NK-92 treated with Interleukin-12 subunit alpha and Interleukin-12 subunit beta, amount 100 ng/mL, for 24 hours (cell line): ENCODE results near the gene CTNNA3.

Source experiments
- DNase-seq: peaks from one replicate; lab custom pipeline; 2025; lab: John Stamatoyannopoulos, UW

Gene CTNNA3

GRCh38 chr10:66292922-66293321 lies 1403.1 kb downstream of the CTNNA3 start:
- DNase-seq = no peak

GRCh38 chr10:66292456-66292855 lies 1403.5 kb downstream of the CTNNA3 start:
- no peak for DNase-seq

GRCh38 chr10:66291133-66291532 lies 1404.9 kb downstream of the CTNNA3 start:
- DNase-seq = no peak

GRCh38 chr10:66284621-66285020 lies 1411.4 kb downstream of the CTNNA3 start:
- no peak for DNase-seq

- DNase-seq = no peak
Measured at GRCh38 chr10:66283874-66284464, 1412.0 kb downstream of the CTNNA3 start.

- DNase-seq = no peak
Measured at GRCh38 chr10:66283064-66283463, 1412.9 kb downstream of the CTNNA3 start.

- no peak for DNase-seq
Measured at GRCh38 chr10:66281327-66281726, 1414.7 kb downstream of the CTNNA3 start.

GRCh38 chr10:66277481-66277880 lies 1418.5 kb downstream of the CTNNA3 start:
- DNase-seq = no peak

GRCh38 chr10:66273966-66274519 lies 1422.0 kb downstream of the CTNNA3 start:
- DNase-seq = no peak

GRCh38 chr10:66265398-66265797 lies 1430.6 kb downstream of the CTNNA3 start:
- DNase-seq = no peak

GRCh38 chr10:66259836-66260235 lies 1436.2 kb downstream of the CTNNA3 start:
- DNase-seq = no peak

- no peak for DNase-seq
Measured at GRCh38 chr10:66258693-66259092, 1437.3 kb downstream of the CTNNA3 start.

- no peak for DNase-seq
Measured at GRCh38 chr10:66257801-66258200, 1438.2 kb downstream of the CTNNA3 start.

- DNase-seq = no peak
Measured at GRCh38 chr10:66252986-66253385, 1443.0 kb downstream of the CTNNA3 start.

- DNase-seq = no peak
Measured at GRCh38 chr10:66246177-66246576, 1449.8 kb downstream of the CTNNA3 start.

GRCh38 chr10:66244953-66245352 lies 1451.0 kb downstream of the CTNNA3 start:
- no peak for DNase-seq

GRCh38 chr10:66242885-66243284 lies 1453.1 kb downstream of the CTNNA3 start:
- no peak for DNase-seq

GRCh38 chr10:66239062-66239461 lies 1456.9 kb downstream of the CTNNA3 start:
- no peak for DNase-seq

- DNase-seq = no peak
Measured at GRCh38 chr10:66238343-66238742, 1457.7 kb downstream of the CTNNA3 start.

- DNase-seq = no peak
Measured at GRCh38 chr10:66234872-66235271, 1461.1 kb downstream of the CTNNA3 start.

GRCh38 chr10:66228887-66229286 lies 1467.1 kb downstream of the CTNNA3 start:
- DNase-seq = no peak

- DNase-seq = no peak
Measured at GRCh38 chr10:66223656-66224055, 1472.3 kb downstream of the CTNNA3 start.

- DNase-seq = no peak
Measured at GRCh38 chr10:66222462-66223046, 1473.4 kb downstream of the CTNNA3 start.
